ENCODE results near the gene UGT1A10. TPM values are rescaled to one million over a fixed set of nuclear protein-coding genes. Genes with fewer than 3 reads are reported as not detected.

The UGT1A10 gene
- total RNA-seq, 1 donor = not detected

- no peak for TF ChIP-seq CTCF (IDR thresholded peaks at IDR 0.05; ENCODE audit: insufficient read depth, low read depth, low read length)
- no peak overlapping the region for H3K4me3 ChIP-seq (ENCODE audit: low read depth, low read length)
- peak; percentile 66 for DNase-seq (ENCODE audit: low read depth)
Measured at GRCh38 chr2:233764264-233764663, 128.0 kb downstream of the UGT1A10 start.

GRCh38 chr2:233764761-233765160 lies 128.5 kb downstream of the UGT1A10 start:
- no peak for TF ChIP-seq CTCF (IDR thresholded peaks at IDR 0.05; ENCODE audit: insufficient read depth, low read depth, low read length)
- H3K4me3 ChIP-seq (ENCODE audit: low read depth, low read length) = no peak overlapping the region
- DNase-seq (ENCODE audit: low read depth) = no peak

GRCh38 chr2:233766416-233766815 lies 130.2 kb downstream of the UGT1A10 start:
- TF ChIP-seq CTCF (IDR thresholded peaks at IDR 0.05; ENCODE audit: insufficient read depth, low read depth, low read length) = no peak
- no peak overlapping the region for H3K4me3 ChIP-seq (ENCODE audit: low read depth, low read length)
- DNase-seq (ENCODE audit: low read depth) = no peak

- DNase-seq (ENCODE audit: low read depth) = no peak
- no peak for TF ChIP-seq CTCF (IDR thresholded peaks at IDR 0.05; ENCODE audit: insufficient read depth, low read depth, low read length)
- no peak overlapping the region for H3K4me3 ChIP-seq (ENCODE audit: low read depth, low read length)
Measured at GRCh38 chr2:233768076-233768475, 131.8 kb downstream of the UGT1A10 start.

GRCh38 chr2:233769260-233769659 lies 133.0 kb downstream of the UGT1A10 start:
- no peak overlapping the region for H3K4me3 ChIP-seq (ENCODE audit: low read depth, low read length)
- DNase-seq (ENCODE audit: low read depth) = no peak
- no peak for TF ChIP-seq CTCF (IDR thresholded peaks at IDR 0.05; ENCODE audit: insufficient read depth, low read depth, low read length)

GRCh38 chr2:233772153-233772552 lies 135.9 kb downstream of the UGT1A10 start:
- no peak for DNase-seq (ENCODE audit: low read depth)
- no peak for TF ChIP-seq CTCF (IDR thresholded peaks at IDR 0.05; ENCODE audit: insufficient read depth, low read depth, low read length)
- H3K4me3 ChIP-seq (ENCODE audit: low read depth, low read length) = no peak overlapping the region

- TF ChIP-seq CTCF (IDR thresholded peaks at IDR 0.05; ENCODE audit: insufficient read depth, low read depth, low read length) = no peak
- H3K4me3 ChIP-seq (ENCODE audit: low read depth, low read length) = no peak overlapping the region
- no peak for DNase-seq (ENCODE audit: low read depth)
Measured at GRCh38 chr2:233772583-233772982, 136.3 kb downstream of the UGT1A10 start.
